NCI-H510A treated with DMSO at 0.1 percent for 48 hours (cell line): ENCODE measurements around the gene LRRC53.

ENCODE experiments used
- DNase-seq: peaks from one replicate; lab custom pipeline; 2025; lab: John Stamatoyannopoulos, UW

LRRC53 gene

DNA sequence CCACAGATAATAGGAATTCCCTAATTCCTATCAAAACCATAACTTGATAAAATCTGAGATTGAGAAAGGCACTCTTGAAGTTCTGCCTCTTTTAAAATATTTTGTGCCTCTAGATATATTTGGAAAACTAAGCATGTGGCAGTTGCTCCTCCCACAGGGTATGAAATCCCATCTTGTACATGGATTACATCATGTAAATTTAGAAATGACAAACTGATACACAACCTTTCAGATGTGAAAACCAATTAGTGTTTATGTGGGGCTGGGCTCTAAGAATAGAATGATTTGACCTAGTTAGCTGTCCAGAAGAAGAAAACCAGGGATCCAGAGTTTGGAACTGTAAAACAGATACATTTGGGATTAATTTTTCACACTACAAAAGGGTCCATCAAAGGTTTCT, 15.7 kb downstream of the LRRC53 start:
- DNase-seq: no peak

DNA sequence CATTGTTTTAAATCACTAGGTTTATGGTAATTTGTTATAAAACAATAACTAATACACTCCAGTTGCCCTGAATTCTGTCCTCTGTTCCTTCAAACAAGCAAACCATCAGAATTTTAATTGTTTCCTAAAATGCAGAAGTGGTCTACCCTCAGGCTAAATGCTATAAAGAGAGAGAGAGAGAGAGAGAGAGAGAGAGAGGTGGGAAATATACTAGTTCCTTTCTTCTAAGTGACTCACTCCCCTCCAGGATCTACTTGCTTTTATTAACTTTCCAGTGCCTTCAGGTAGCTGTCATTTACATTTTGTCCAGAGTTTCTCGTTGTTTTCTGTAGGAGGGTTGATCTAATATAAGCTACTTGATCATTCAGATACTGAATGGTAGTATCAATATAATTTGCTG, 26.4 kb downstream of the LRRC53 start:
- DNase-seq: no peak

DNA sequence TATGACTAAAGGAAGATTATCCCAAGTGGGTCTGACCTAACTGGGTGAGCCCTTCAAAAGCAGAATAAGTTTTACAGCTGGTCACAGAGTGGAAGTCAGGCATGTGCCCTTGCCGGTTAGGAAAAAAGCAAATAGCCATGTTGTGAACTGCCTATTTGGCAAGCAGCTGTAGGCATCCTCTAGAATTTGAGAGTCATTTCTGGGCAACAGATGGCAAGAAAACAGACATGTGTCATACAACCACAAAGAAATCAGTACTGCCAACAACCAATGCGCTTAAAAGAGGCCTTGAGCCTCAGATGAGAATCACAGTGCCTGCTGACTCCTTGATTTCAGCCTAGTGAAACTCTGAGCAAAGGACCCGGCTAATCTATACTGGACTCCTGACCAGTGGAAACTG, 26.8 kb downstream of the LRRC53 start:
- DNase-seq: no peak

DNA sequence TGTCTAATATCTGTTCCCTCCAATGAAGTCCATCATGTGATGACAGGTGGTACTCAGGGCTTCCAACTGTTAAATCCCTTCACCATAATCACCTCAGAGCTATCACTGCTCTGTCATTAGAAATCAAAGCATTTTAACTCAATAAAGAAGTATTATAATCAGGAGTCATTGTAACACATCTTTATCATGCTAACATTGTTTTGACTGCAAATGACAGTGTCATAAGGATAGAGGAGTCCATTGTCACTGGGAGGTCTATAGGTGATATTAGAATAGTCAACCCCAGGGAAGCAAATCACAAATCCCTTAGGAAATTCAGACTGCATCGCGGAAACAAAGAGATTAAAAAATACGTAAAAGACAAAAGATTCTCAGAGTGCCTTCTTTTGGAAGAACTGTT, 30.8 kb downstream of the LRRC53 start:
- DNase-seq: no peak

DNA sequence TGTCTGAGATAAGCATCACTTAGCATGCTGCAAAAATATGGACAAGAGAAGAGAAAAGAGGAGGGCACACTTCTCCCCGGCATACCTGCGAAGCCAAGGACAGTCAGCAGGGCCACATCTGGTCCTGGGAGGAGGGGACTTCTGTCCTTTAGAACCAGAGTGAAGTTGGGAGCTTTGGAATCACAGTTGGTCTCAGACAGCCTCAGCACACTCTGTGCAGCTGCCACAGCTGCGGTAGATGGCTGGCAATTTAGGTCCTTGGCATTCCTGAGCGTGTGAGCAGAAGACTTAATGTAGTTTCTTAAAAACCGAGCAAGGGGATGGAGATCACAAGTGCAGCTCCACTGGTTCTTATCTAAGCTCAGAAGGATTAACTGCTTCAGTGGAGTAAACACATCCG, 32.3 kb downstream of the LRRC53 start:
- DNase-seq: no peak

DNA sequence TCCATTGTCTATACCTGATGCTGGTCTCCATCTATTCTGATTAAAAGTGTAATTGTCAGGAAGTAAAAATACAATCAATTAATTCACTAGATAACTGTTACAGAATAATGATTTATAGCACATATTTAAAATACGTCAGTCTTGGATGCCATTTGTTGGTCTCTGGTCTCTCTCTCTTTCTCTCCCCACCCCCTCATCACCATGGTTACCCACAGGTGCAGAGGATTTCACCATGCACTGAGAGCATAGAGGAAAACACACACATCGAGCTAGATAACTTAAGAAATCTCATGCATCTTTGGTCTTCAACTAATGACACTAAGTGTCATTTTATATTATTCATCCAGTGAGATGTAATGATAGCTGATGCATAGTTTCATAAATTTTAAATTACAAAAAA, 33.4 kb downstream of the LRRC53 start:
- no peak for DNase-seq

DNA sequence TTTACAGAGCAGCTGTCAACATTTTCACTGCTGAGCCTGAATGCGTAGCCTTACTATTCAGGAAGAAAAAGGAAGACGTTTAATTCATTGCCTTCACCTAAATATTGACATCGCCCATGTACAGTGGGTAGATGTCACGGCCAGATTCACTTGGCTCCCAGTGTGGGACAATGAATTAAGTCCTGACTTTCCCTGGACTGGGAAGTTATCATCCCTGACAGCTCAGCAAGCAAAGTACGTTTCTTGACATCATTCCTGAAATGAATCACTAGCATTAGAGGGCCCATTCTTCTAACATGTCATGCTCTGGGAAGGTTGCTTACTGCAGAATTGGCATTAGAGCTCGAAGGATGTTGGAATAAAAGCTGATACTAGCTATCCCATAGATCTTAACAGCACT, 37.8 kb downstream of the LRRC53 start:
- no peak for DNase-seq

DNA sequence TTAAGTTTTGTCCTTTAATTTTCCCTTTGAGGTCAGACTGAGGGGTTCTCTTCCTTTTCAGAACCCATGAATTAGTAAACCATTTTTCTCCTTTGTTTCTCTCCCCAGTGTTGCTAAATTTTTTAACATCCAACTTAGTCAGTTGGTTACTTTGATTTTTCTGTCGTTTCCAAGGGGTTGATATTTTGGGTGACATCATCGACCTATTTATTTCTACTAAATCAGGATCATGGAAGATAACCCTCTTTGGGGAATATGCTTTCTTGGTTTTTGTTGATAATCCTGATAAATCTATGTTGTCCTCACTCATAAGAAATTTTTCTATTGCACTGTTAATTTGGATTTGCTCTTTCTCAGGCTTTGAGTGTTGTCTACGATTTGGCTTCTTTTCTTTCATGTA, 40.9 kb downstream of the LRRC53 start:
- no peak for DNase-seq

DNA sequence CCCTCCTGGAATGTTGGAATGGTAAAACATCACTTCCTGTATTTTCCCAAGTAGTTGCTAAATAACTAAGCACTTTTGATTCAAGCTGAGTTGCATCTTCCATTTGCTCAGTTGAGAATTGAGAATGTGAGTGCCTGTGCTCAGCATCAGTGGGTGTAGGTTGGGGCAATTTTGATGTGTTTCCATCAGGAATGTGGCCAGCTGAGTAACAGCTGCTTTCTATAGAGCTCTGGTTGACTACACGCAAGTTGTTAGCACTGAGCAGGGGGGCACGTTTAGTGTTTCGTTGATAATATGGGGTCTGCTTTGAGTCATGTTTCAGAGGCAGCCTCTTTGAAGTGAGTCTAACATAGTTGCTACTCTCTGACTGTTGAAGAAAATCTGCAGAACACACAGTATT, 41.5 kb downstream of the LRRC53 start:
- DNase-seq: no peak

DNA sequence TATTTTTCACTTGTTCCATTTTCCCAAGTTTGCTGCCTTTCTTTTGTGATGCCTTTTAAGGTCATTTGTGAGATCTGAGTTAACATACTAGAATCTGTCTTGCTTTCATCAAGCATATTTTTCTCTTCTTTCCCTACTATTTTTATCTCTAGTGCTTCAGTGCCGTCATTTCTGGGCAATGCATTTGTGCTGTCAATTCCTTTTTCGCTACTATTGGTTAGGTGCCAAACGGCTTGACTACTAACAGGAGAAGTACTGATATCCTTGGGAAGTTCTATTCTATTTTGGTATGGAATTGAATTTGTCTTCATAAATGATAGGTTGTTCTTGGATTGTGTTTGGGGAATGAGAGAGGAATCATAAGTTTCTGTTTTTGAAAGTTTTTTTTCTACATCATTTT, 42.2 kb downstream of the LRRC53 start:
- no peak for DNase-seq

DNA sequence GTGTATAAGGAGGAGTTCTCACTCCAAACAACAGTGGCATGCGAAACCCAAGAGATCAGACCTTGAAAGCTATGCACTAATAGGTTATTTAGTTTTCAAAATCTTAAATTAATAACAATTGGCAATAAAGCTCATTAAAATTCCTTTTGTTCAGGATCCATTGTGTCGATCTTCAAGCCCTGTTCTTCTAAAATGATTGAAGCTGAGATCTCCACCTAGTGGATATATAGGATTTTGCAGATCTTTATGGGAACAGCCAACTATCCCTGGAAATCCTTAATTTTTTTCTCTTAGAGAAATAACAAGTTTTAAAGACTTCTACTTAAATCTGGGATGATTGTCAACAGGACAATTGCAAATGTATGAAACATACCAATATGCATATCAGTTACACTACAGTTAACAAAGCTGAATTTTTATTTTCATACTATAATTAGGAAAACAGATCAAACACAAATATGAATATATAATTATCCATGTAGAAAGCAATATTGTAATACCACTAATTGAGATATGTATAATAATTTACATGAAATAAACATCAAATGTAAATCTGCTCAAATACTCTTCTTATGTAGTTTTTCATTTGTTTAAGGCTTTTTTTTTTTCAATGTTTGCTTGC, 43.3 kb downstream of the LRRC53 start:
- peak; percentile 85 for DNase-seq

DNA sequence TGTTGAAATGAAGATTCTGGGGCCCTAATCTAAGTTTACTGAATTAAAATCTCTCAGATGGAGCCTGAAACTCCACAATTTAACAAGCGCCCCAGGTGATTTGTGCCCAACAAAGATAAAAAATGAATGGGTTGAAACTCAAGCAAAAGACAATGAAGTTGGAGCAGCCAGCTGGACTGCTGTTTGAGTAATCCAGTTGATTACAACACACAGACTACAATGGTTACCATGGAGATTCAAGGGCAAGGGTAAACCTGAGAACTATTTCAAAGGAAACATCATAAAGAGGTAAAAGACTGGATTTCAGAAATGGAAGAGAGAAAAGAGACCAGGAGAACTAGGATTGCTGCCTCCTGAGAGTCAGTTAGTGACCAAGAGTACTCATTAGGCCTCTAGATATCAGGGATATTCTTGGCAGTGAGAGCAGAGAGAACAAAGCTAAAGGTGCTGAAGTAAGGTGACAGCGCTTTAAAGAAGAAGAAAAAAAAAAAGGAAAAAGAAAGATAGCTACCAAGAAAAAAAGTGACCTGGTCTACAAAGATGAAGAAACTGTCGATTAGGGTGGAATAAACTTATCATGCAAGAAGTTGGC, 44.5 kb downstream of the LRRC53 start:
- DNase-seq: peak; percentile 14

DNA sequence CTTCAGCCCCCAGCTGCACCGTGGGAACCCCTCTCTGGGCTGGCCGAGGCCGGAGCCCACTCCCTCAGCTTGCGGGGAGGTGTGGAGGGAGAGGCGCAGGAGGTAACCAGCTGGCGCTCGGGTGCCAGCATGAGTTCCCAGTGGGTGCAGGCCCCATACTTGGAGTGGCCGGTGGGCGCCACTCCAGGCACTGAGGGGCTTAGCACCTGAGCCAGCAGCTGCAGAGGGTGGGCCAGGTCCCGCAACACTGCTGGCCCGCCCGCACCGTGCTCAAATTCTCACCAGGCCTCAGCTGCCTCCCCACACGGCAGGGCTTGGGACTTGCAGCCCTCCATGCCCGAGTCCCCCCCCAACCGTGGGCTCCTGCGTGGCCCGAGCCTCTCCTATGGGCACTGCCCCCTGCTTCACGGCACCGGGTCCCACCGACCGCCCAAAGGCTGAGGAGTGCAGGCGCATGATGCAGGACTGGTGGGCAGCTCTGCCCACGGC, 47.2 kb downstream of the LRRC53 start:
- no peak for DNase-seq

DNA sequence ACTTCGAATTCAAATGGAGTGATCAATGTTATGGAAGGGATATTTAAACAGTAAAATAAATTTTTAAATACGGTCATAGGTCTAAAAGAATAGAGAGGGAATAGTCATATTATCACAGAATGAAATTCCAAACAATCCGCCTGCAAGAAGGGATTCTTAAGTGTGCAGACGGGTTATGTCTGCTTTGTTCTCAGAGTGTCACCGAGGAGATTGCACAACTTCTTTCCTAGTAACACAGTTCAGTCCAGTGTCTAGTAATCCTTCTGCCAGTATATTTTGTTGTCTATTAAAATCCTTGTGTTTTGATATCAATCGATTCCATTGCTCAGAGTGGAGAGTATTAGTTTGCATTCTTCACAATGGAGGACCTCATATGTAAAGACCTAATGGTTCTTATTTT, 48.4 kb downstream of the LRRC53 start:
- no peak for DNase-seq

DNA sequence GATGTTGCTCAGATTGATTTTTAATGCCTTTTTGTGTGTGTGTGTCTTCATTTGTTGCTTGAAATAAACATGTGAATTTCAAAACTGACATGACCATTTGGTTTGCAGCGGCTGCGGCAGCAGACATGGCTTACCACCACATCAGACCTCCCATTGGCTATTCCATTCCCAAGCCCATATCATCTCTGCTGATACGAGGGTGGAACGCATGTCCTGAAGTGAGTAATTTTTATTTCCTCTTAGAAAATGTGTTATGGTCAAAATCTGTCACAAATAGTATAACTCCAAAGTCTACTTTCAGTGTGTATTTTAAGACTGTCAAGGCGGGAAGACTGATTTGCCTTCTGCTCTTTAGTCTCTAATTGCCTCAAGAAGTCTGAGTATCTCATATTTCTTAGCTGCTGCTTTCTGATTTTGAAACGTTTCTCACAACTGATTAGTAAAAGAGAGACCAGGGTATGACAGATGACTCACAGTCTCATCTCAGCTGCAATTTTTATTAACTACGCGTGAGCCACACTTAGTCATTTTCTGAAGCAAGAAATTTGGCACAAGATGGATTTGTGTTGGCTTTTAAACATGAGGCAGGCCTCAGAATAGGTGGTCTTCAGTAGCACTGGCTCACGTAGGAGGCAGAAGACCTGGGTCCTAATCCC, 49.0 kb downstream of the LRRC53 start:
- no peak for DNase-seq

DNA sequence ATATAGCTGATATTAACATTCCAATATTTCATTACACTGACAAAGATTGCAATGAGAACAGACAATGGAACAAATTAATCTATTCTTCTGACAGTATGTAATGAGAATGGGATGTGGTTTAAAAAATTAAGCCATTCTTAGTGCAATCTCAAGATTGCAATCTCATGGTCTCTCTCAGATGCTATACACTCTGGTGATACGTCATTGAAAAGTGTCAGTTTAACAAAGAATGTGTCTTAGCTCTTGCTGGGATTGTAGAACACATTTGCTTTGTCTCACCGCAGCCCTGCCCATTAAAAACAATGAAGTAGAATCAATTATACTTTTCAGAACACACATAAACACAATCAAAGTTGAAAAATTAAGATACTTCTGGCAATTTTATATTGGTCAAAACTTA, 55.2 kb downstream of the LRRC53 start:
- DNase-seq: no peak

DNA sequence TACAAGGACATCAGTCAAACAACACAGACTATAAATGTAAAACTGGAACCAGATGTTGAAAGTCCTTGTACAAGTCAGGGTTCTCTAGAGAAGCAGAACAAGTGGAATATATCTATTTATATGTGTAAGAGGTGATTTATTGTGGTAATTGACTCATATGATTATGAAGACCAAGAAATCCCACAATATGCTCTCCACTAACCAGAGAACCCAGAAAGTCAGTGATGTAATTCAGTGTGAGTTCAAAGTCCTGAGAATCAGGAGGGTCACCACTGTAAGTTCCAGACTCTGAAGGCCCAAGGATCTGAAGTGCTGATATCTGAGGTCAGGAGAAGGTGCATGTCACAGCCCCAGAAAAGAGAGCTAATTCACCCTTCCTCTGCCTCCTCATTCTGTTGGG, 57.0 kb downstream of the LRRC53 start:
- no peak for DNase-seq

DNA sequence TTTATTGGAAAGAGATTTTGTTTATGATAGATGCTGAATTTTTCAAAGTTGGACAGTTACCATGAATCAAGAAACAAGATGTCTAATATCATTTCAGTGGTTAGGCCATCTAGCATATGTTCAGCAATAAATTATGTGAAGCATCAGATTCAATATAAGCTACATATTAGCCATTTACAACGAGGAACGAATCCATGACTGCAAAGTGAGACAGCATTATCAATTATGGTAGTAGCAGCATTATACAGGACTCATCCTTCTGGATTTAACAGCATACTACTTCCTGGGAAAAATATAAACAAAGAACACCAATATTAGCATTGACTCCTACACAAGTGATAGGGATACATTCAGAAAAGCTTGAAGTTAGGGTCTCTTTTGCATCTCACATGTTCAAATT, 59.1 kb downstream of the LRRC53 start:
- DNase-seq: no peak

DNA sequence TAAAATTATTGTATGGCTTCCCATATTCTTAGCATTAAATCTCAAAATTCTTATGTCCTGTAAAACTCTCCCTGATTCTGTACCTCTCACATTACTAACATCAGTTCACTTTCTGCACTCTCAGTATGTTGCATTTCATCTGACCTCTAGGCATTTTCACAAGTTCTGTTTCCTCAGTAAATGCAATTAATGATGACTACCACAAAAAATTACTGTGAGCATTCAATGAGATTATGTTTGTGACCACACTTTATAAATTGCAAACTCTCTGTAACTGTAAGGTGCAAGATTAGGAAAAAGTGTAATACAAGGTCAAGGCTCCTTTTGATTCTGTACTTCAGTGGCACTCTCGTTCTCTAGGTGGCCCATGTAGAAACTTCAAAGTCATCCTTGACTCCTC, 60.4 kb downstream of the LRRC53 start:
- no peak for DNase-seq

DNA sequence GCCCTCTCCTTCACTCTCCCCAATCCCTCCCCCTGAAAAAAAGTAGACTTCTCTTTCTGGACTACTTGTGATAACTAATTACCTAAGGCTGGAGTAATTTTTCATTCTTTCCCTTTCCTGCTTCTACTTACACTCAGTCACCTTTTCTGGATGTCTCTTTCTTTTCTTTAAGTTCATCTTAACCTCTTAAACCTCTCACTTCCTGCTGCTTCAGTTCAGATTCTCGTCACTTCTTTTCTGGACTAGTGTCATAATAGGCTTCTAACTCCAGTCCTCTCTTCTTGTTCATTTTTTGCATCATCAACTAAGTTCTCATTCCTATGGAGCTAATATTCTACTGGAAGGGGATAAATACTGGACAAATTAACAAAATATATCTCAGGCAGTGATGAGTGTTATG, 75.4 kb downstream of the LRRC53 start:
- DNase-seq: no peak

DNA sequence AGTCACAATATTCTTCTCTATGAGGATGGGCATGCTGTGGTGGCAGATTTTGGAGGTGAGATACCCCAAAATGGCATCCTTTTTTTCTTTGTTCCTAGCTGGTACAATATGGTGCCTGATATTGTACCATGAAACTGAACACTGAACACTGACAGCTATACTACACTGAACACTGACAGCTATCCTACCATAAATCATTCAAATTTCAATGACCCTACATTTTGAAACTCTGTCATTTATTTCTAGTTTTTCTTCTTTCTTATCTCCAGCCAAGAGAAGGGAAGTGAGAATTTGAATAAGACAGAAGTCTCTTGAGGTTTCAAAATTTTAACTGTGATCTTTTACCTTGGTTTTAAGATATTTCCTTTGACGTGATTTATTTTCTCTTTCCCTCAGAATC, 76.3 kb downstream of the LRRC53 start:
- no peak for DNase-seq

DNA sequence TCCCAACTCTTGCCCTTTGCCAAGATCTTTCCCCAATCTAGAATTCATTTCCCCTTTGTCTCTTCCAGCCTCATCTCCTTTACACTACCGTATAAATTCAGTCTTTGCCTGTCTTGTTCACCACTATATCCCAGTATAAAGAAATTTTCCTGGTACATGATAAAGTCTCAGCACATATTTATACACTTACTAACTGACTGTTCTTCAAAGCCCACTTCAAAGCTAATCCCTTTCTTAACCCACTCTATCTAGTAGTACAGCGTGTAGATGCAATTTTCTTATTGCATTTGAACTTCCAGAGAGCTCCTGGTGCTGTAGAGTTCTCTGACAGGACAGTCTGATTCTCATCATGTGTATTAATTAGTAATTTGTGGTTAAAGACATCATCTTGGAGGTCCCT, 78.1 kb downstream of the LRRC53 start:
- DNase-seq: no peak

DNA sequence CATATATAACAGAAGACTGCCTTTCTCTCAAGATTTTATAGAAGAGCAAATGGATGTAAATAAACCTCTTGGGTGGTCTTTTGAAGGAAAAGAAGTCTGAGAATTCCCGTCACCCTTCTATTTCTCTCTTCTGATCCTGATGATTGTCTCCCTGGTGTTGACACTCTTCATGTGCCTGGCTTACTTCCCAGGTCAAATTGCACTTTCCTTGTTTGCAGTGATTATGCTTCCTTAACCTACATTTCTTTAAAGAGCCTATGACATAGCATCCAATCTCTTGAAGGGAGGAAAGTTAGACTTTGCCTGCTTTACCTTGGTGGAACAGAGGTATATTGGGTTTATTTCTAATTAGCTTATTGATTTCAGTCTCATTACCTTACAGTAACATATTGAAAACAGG, 80.1 kb downstream of the LRRC53 start:
- no peak for DNase-seq

DNA sequence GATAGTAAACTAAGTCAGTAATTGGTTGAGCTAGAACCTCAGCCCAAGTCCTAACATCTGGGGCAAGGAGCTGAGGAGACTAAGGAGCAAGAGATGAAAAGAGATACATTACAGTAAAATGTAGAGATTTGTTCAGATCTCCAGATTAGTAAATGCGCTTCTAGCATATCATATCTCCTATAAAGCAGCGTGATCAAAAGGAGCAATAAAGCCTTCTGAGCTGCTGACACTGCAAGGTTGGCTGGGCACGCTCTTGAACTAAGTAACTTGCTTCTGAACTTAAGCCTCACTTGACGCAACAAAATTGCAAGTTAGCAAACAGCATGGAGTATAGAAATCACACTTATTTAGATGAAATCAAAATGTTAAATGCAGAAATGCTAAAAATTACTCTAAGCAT, 80.9 kb downstream of the LRRC53 start:
- DNase-seq: no peak
